IPS-NIHi7 (cell line): Measurements from ENCODE around the gene C20orf144.

Experiments used
- DNase-seq: peaks from one replicate; pipeline ENCODE4 v3.0.0; 2012; ENCODE audit warnings: mixed read lengths; ENCODE audit errors: extremely low spot score

C20orf144 gene

DNA sequence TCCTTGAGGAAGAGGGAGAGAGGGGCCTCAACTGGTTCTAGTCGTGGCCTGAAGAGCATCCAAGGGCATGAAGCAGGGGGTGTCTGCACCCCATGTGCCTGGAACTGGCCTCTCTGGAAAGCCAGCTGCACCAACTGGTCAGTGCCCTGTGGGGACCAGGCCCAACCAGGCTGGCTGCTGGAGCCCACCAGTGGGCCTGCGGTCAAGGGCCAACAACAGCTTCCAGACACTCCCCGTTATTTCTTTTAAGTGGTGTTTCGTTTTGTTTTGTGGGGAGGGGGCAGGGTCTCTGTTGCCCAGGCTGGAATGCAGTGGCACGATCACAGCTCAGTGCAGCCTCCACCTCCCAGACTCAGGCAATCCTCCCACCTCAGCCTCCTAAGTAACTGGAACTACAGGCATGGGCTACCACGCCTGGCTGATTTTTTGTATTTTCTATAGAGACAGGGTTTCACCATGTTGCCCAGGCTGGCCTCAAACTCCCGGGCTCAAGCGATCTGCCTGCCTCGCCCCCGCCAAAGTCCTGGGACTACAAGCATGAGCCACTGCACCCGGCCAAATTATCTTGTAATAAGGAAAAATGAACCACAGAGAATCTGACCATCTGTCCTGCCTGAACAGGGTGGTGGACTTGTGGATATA is 11.9 kb upstream of the C20orf144 start:
- no peak for DNase-seq

DNA sequence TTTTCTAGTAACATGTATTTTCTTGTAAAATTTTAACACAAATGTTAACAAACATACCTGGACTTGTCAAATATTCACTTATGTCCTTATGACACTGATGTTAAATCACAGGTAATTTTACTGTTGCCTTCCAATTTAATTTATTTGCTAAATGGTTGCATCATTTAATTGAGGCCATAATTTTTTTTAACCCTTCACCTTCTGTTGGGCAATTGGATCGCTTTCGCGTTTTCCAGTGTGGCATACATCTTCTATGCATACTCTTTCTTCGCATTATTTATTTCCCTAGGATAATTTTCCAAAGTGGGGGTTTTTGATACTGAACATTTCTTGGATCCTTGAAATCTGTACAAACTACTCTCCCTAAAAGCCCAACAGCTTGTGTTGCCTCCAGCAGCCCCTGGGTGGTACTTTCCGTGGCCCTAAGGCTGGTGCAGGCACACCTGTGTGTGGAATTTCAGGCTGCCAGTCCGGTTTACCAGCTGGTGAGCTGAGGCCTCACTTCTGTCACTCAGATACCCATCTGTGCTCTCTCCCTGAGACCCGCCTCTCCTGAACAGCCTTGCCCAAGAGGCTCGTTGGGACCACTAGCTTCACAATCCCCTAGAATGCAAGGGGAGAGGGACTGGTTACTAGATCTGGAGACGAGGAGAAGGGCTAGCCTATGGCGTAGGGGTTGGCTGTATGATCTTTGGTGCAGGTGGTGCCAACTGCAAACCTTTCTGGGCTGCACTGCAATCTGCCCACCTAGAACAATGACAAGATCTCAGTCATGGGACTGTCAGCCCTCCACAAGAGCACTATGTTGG is 11.2 kb upstream of the C20orf144 start:
- no peak for DNase-seq

DNA sequence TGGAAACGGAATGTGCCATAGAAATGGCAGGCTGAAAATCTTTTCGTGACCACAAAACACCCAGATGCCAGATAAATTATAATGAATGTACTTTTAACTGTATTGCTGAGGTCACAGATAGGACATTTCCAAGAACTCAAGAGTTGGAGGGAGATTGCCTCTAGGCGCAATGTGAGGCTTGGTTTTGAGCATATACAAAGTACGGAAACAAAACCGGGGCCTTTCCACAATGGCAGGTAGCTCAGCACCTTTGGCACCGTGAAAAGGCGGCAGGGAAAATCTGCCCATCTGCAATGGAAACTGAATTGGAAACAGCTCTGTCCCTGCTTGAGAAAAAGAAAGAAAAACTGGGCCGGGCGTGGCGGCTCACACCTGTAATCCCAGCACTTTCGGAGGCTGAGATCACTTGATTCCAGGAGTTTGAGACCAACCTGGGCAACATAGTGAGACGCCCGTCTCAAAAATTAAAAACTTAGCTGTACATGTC is 10.5 kb upstream of the C20orf144 start:
- DNase-seq = no peak

DNA sequence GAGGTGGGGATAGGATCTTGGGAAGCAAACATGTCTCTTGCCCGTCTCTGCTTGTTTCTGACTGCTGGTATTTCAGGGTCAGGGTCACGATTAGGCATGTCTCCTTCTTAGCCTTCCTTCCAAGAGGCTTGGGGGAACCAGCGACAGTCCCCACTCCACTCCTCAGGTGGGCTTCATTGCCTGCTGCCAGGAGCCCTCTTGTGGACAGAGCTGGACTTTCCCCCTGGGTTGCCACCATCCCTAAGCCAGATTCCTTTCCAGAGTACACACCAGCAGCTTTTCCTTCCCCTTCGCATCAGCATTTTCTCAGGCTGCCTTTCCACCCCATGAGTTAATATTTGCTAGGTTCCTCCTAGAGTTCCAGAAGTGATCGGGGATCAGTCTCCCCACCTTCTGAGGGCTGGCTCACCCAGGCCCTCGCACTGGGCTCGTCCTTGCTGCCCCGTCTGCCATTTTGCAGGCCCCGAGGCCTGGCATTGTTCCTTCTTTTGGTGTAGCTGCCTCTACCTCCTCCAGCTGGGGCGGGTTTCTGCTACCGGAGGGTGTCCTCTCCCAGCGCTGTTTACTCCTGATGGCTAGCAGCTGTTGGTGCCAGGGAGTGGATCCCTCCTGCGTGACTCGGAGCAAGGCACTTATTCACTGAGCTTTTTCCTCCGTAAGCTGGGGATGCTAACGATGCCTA is 8.8 kb upstream of the C20orf144 start:
- DNase-seq = peak; percentile 91

DNA sequence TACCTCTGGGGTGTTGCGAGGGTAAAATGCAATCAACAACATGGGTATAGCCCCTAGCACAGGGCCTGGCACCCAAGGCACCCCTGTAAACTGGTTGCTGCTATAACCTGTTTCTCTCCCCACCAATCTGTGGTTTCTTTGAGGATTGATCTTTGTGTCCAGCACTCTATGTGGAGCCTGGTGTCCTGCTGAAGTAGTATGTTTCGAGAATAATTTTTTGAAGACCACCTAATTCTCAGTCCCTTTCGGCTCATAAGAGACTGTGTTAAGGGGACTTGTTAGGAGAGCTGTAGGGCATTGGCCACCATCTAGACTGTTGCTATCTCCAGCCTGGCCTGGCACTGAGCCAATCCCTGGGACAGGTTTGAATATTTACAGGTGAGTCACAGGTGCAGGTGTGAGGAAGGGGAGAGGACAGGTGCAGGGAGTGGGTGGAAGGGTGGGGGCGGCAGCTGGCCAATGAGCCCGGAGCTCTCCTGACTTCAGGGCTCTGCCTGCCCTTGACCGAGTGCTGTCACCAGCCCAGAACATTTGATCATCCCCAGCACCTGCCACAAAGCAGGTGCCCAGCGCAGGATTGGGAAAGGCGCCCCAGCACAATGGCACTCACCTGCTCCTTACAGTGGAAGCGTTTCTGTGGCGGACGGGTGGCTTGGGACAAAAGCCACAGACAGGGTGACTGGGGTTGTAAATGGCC is 8.1 kb upstream of the C20orf144 start:
- DNase-seq = peak; percentile 46

DNA sequence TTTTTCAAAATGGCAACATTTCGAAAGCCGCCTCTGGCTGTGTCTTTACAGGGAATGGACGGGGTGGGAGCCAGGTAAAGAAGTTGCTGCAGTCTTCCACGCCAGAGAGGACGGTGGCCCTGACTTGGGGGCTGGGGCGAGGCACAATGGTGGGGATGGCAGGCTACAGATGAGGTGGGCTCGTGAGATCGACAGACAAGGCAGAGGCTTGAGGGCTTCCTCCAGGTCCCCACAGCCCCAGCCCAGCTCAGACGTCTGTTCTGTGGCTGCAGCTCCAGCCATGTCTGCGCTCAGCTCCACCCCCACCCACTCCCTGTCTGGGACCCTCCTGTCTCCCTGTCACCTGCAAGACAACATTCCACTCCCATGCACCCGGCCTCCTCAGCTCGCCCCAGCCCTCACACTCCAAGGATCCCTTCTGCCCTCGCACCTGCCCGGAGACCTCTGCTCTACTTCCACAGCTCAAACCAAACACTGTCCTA is 7.4 kb upstream of the C20orf144 start:
- no peak for DNase-seq

DNA sequence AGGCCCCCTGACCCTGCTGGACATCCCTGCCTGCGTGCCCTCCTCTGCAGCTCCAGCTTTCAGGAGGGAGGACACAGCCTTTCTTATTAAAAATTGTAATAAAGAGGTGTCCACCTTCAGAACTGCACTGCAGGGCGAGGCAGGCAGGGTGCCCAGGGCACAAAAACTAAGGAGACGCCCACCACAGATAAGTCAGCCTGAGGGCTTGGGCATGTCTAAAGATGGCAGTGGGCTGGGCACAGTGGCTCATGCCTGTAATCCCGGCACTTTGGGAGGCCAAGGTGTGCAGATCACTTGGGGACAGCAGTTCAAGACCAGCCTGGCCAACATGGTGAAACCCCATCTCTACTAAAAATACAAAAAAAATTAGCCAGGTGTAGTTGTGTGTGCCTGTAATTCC is 7.0 kb upstream of the C20orf144 start:
- DNase-seq = no peak

DNA sequence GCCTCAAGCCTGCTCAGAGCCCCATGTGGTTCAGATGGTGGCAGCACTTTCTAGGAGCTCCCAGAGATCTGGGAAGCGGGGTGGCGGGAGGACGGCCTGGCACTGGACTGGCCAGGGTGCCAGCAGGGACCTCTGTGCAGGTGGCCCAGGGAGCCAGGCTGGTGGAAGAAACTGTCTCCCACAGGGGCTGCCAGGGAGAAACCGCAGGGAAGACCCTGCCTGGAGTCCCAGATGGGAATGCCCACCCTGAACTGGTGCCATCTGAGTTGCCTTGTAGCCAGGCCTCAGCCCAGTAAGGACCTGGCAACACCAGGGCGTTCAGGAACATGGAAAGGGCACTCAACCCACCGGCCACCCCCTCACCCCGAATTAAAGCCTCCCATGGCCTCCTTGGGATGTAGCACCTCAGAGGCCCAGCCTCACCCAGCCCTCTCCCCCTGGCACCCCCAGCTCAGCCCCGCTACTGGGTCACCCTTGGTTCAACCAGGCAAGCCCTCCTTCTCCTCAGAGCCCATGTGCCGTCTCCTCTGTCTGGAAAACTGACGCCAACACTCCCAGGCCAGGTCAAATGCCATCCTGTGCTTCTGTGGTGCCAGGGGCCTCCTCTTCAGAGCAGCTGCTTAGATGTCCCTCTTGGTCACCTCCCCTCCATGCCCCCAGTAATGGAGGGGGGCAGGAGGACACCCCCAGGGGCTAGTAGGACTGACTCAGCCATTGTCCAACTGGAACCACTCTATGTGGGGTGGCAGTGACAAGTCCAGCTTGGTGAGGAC is 5.9 kb upstream of the C20orf144 start:
- DNase-seq = no peak

DNA sequence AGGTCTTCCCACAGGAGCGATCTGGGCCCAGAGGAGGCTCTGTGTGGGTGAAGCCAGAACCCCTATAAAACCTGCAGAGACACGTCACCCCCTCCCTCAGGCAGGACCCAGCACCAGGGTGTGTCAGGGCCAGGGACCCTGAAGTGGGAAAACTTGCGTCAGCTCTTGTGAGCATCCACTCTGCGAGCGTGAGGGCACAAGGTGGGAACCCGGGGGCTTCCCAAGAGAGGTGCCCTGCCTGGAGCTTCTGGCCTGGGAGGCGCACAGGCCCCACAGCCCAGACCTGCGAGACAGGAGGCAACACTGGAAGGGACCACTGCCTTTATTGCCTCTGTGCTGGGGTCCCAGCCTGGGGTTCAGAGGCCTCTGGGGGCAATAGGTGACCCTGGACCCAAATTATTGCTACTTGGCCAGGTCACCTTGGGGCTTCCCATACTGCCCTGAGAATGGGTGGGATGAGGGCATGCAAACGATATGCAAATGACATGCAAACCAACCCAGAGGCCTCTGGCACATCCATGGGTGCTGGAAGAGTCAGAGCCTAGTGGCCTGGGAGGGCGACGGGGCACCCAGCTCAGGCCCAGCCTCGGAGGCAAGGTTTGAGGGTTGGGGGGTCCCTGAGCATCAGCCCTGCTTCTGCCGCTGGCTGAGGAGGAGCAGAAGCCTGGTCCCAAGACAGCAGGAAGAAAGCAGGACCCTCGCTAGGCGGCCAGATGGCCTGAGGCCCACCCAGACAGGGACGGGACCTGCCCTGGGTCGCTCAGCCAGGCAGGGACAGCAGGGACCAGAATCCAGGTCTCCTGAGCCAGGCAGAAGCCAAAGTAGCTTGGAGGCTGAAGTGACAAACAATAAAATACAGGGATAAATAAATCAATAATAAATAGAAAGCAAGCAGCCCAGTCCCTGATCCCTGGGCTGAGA is 5.1 kb upstream of the C20orf144 start:
- DNase-seq = no peak

DNA sequence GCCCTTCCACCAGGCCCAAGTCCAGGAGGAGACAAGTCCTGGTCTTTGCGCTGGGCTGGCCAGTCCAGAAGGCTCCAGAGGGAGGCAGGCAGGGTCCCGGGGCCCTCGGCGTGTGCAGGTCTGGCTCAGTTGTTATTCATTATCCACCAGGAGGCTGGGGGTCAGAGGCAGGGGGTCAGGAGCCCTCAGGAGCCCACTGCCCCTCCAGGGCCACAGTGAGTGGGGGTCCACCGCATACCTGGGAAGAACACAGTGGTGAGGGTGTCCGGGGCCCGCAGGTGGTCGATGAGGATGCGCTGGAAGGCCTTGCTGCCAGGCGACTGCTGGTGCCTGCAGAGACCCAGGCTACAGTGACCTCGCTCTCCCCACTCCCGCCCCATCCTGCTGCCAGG is 4.4 kb upstream of the C20orf144 start:
- no peak for DNase-seq

DNA sequence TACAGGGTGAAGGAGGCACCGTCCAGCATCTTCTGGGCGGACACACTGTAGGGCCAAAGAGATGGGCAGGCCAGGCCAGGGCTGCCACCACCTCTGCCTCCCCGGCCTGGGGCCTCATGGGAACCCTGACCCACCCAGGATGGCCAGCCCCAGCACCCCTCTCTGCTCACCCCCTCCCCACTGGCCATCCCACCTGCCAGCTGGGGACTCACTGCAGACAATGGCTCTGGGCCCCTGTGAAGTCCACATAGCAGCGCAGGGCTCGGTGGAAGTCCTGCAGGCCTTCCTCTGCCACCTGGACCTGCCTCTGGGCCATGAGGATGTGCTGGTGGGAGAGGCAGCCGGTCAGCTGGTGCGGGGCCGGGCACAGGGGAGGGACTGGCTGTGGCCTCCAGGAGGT is 3.6 kb upstream of the C20orf144 start:
- no peak for DNase-seq

DNA sequence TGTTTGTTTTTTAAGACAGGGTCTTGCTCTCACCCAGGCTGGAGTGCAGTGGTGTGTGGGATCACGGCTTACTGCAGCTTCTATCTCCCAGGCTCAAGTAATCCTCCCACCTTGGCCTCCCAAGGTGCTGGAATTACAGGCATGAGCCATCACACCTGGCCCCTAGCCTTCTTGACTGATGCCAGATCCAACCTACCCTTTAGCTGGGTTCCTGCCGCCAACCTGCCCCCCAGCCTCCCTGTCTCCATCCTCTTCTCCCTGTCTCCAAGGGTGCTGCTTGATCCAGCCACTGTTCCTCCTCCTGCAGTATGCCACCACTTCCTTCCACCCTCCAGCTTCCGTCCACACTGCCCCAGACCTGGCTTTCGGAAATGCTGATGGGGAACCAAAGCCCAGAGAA is 3.2 kb upstream of the C20orf144 start:
- DNase-seq = no peak

DNA sequence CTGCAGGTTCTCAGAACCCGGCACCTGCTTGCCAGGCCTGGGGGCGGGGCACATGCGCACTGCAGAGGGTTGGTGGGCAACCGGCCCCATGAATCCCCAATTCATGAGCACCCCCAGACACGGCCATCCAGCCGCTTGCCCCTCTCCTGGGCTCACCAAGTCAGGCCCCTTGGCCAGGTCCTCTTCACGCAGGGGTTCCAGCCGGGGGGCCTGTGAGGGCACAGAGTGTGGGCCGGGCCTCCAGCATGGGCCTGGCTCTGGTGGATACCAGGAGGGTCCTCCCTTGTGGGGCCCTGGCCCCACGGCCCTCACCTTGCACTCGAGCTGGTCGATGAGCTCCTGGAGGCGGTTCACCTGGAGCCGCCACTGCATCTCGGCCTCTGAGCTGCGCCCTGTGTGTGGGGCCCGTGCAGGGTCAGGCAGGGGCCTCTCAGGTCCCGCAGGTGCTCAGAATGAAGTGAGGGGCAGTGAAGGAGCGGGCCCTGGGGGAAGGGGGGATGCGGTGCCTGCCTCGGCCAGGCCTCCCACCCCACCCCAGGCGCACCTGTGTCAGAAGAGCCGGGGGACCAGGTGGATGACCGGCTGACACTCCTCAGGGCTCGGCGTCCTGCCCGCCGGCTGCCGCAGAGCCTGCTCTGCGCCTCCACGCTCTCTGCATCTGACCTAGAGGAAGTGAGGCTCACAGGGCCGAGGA is 2.6 kb upstream of the C20orf144 start:
- no peak for DNase-seq

DNA sequence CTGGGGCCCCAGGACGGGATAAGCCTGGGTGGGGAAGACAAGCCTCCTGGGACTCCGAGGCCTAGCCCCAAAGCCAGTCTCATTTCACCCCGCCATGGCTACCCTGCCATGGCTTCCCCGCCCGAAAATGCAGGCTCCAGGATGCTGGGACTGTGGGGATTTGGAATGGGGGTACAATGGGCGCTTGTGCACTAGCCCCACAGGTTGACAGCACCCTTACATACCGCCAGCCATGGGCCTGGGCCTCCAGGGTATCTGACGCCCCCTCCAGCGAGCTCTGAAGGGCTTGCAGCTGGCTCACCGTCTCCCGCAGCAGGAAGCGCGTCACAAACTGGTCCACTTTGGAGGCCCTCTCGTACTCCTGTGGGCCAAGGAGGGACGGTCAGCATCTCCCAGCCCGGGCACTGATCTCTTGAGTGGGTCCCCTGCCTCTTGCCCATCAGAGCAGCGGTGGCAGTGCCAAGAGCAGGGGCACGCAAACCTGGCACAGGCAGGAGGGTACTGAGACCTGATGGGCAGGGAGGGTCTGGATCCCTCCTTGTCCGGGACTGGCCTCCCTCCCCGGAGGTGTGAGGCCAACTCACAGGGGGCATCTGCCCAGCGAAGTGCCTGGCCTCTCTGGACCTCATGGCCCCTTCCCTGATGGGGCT is 2.0 kb upstream of the C20orf144 start:
- no peak for DNase-seq

DNA sequence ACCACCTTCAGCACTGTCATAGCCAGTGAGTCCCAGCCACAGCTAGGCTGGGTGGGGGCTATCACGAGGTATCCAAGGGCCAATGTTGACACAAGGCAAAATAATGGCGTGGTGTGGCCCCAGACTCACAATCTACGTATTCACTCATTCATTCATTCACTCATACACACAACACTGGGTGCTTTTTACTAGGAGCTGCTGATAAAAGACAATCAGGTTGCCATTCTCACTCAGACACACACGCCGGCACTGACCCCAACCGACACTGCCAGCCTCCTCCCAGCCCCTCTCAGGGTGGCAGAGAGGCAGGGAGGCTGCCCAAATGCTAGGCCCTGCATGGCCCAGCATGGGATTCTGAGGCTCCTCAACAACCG is 1.5 kb upstream of the C20orf144 start:
- no peak for DNase-seq

DNA sequence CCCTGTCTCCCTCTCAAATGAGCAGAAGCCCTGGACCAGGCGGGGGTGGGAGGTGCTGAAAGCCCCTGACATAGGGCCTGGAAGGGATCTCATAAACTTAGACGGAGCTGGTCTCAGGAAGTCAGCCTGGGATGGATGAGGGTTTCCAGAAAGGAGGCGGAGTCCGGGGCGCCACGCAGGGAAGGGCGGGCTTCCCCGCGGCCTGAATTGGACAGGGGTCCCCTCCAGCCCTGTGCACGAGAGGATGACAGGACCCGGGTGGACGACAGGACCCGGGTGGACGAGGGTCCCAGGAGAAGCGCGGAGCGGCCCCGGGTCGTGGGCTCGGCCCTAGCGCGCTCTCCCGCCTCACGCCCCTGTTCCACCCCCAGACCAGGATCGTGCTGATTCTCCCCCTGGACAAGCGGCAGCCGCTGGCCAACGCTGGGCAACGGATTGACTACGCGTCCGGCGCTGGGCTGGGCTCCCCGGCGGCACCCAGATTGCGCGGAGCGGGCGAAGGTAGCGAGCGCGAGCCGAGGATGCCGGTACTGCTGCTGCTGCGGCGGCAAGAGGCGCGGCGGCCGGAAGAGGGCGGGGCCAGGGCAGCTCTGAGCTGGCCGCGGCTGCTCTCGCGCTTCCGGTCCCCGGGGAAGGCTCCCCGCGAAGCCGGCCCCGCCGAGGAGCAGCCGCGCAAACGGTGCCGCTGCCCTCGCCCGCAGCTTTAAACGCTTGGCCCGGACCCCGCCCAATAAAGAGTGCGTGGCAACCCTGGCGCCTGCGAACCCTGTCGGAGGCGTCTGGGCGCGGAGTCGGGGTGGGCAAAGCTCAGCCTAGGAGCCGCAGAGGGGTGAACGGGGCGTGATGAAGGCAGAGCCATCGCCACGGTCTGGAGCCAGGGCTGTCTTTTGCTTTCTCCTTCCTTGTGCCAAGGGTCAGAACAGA is 1.3 kb downstream of the C20orf144 start:
- DNase-seq = peak; percentile 88

DNA sequence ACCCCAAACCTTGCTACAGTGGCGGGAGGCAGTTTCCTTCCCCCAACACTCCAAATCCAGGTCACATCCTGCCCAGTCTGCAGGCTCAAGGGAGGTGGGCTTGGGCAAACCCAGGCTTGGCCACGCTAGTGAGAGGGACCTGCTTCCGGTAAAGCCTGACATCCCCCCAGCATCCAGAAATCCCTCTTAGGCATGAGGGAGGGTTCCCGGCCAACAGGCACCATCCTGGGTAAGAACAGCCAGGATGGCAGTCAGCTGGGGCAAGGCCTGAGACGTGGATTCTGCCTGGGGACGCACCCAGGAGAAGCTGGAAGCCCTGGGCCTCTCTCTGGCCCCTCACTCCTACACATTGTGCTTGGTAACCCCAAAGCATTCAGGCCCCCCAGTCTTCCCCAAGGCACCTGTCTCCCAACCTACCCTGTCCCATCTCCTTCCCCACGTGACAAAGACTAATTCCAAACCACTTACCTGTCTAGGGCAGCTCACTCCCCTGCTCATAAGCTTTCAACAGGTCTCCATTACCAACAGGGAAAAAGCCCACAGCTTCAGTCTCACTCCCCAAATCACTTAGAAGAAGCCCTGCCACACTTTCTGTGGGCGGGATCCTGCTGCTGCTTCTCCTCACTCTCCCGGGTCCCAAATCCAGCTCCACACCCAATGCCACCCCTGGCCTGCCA is 2.1 kb downstream of the C20orf144 start:
- DNase-seq = no peak
